HepG2 (cell line): ENCODE data around the gene MTA3. TPM values are rescaled to one million over a fixed set of nuclear protein-coding genes. Genes with fewer than 3 reads are reported as not detected.

Experiments
- HINFP ChIP-seq: sonication (generic); formaldehyde crosslinking; IDR thresholded peaks from 2 replicates; pipeline ENCODE4 v1.4.0; 2020; ENCODE audit warnings: low read depth, mild to moderate bottlenecking, missing genetic modification reagents
- HNF4G ChIP-seq, 2 experiments: sonication (generic) in 1 of 2; formaldehyde crosslinking in 1 of 2; IDR thresholded peaks; 2 replicates each; pipeline versions ENCODE4 v1.4.0 to v1.6.1; 2011 to 2020; ENCODE audit warnings: borderline replicate concordance in 2 of 2, low read depth in 2 of 2, mild to moderate bottlenecking in 2 of 2, low read length in 1 of 2, missing genetic modification reagents in 1 of 2, moderate library complexity in 1 of 2
- NAIF1 ChIP-seq: sonication (generic); formaldehyde crosslinking; IDR thresholded peaks from 2 replicates; pipeline ENCODE4 v1.5.0; 2020; ENCODE audit warnings: mild to moderate bottlenecking, missing genetic modification reagents, borderline replicate concordance
- NR2C2 ChIP-seq: sonication (generic); formaldehyde crosslinking; IDR thresholded peaks from 2 replicates; pipeline ENCODE4 v1.4.0; 2020; ENCODE audit warnings: missing genetic modification reagents, mild to moderate bottlenecking, moderate library complexity, borderline replicate concordance
- PLRG1 ChIP-seq: fragments of 450-650 bp; conservative IDR thresholded peaks from 2 replicates; pipeline ENCODE4 v1.6.1; 2016
- SOX6 ChIP-seq, 2 experiments: fragments of 450-650 bp in 1 of 2; sonication (generic) in 1 of 2; formaldehyde crosslinking in 1 of 2; IDR thresholded peaks; 2 replicates each; pipeline versions ENCODE4 v1.4.0 to v1.6.1; 2017 to 2020; ENCODE audit warnings: antibody characterized with exemption in 1 of 2, mild to moderate bottlenecking in 1 of 2, missing genetic modification reagents in 1 of 2
- U2AF1 ChIP-seq: fragments of 200-400 bp; formaldehyde crosslinking; optimal IDR thresholded peaks from 2 replicates; pipeline ENCODE3; 2017; ENCODE audit warnings: mild to moderate bottlenecking, low read depth, low read length
- ZNF280D ChIP-seq: sonication (generic); formaldehyde crosslinking; IDR thresholded peaks from 2 replicates; pipeline ENCODE4 v1.5.1; 2020; ENCODE audit warnings: mild to moderate bottlenecking, missing genetic modification reagents
- ZNF775 ChIP-seq: sonication (generic); formaldehyde crosslinking; IDR thresholded peaks from 2 replicates; pipeline ENCODE4 v1.4.0; 2020; ENCODE audit warnings: missing genetic modification reagents, mild to moderate bottlenecking, moderate library complexity, borderline replicate concordance
- ZNF800 ChIP-seq: sonication (generic); formaldehyde crosslinking; IDR thresholded peaks from 2 replicates; pipeline ENCODE4 v1.4.0; 2020; ENCODE audit warnings: missing genetic modification reagents
- polyA plus RNA-seq, 8 experiments: library from polyadenylated mRNA; depleted of rRNA in 3 of 8; stranded (reverse) in 7 of 8; unstranded in 1 of 8; fragments of >200 nt; fragmentation: Illumina TruSeq in 4 of 8; extraction: Trizol in 4 of 8; gene quantifications; 2 replicates each; pipeline versions ENCODE4 v1.2.1 to v1.2.3, GENCODE V29; 2011 to 2016; ENCODE audit warnings: low read depth in 4 of 8, missing spikeins in 1 of 8, mixed read lengths in 1 of 8; ENCODE audit not compliant: insufficient read depth in 1 of 8
- total RNA-seq, 5 experiments: library from RNA; depleted of rRNA; stranded (reverse); fragments of >200 nt; fragmentation: Illumina TruSeq; extraction: Trizol; gene quantifications; 2 replicates each; pipeline ENCODE4 v1.2.3, GENCODE V29; 2016; ENCODE audit warnings: low read depth in 1 of 5
- TF ChIP-seq, protein P1 (sequence below): IDR thresholded peaks from 2 replicates; pipeline ENCODE4 v1.6.1; 2016; ENCODE audit warnings: low read depth, missing genetic modification reagents, missing compliant biosample characterization
- TF ChIP-seq, protein P2 (sequence below): sonication (generic); formaldehyde crosslinking; conservative IDR thresholded peaks from 2 replicates; pipeline ENCODE4 v1.4.0; 2020; ENCODE audit warnings: missing genetic modification reagents

Gene MTA3
- total and polyA plus RNA-seq, 2 of the 13 experiments (the other 11 are each of a cell fraction or from before 2014, with no cell fraction given): 48.8 to 77.8 TPM

- TF ChIP-seq, protein P1, sequence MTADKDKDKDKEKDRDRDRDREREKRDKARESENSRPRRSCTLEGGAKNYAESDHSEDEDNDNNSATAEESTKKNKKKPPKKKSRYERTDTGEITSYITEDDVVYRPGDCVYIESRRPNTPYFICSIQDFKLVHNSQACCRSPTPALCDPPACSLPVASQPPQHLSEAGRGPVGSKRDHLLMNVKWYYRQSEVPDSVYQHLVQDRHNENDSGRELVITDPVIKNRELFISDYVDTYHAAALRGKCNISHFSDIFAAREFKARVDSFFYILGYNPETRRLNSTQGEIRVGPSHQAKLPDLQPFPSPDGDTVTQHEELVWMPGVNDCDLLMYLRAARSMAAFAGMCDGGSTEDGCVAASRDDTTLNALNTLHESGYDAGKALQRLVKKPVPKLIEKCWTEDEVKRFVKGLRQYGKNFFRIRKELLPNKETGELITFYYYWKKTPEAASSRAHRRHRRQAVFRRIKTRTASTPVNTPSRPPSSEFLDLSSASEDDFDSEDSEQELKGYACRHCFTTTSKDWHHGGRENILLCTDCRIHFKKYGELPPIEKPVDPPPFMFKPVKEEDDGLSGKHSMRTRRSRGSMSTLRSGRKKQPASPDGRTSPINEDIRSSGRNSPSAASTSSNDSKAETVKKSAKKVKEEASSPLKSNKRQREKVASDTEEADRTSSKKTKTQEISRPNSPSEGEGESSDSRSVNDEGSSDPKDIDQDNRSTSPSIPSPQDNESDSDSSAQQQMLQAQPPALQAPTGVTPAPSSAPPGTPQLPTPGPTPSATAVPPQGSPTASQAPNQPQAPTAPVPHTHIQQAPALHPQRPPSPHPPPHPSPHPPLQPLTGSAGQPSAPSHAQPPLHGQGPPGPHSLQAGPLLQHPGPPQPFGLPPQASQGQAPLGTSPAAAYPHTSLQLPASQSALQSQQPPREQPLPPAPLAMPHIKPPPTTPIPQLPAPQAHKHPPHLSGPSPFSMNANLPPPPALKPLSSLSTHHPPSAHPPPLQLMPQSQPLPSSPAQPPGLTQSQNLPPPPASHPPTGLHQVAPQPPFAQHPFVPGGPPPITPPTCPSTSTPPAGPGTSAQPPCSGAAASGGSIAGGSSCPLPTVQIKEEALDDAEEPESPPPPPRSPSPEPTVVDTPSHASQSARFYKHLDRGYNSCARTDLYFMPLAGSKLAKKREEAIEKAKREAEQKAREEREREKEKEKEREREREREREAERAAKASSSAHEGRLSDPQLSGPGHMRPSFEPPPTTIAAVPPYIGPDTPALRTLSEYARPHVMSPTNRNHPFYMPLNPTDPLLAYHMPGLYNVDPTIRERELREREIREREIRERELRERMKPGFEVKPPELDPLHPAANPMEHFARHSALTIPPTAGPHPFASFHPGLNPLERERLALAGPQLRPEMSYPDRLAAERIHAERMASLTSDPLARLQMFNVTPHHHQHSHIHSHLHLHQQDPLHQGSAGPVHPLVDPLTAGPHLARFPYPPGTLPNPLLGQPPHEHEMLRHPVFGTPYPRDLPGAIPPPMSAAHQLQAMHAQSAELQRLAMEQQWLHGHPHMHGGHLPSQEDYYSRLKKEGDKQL (CRISPR knock-in tag): no peak
- TF ChIP-seq ZNF280D (CRISPR knock-in tag) (no peak), PLRG1 (no peak), HINFP (CRISPR knock-in tag) (no peak), ZNF800 (CRISPR knock-in tag) (no peak), U2AF1 (no peak), NAIF1 (CRISPR knock-in tag) (no peak), NR2C2 (CRISPR knock-in tag) (no peak), SOX6 (IDR thresholded peaks at IDR 0.05) (no peak), SOX6 (CRISPR knock-in tag; IDR thresholded peaks at IDR 0.05) (peak; percentile 39; the same call in 1 of the 2 replicates), ZNF775 (no peak), HNF4G (IDR thresholded peaks at IDR 0.05; ENCODE audit: borderline replicate concordance, low read depth, low read length) (no peak), HNF4G (CRISPR knock-in tag; IDR thresholded peaks at IDR 0.05; ENCODE audit: borderline replicate concordance, low read depth) (no peak)
- TF ChIP-seq, protein P2, sequence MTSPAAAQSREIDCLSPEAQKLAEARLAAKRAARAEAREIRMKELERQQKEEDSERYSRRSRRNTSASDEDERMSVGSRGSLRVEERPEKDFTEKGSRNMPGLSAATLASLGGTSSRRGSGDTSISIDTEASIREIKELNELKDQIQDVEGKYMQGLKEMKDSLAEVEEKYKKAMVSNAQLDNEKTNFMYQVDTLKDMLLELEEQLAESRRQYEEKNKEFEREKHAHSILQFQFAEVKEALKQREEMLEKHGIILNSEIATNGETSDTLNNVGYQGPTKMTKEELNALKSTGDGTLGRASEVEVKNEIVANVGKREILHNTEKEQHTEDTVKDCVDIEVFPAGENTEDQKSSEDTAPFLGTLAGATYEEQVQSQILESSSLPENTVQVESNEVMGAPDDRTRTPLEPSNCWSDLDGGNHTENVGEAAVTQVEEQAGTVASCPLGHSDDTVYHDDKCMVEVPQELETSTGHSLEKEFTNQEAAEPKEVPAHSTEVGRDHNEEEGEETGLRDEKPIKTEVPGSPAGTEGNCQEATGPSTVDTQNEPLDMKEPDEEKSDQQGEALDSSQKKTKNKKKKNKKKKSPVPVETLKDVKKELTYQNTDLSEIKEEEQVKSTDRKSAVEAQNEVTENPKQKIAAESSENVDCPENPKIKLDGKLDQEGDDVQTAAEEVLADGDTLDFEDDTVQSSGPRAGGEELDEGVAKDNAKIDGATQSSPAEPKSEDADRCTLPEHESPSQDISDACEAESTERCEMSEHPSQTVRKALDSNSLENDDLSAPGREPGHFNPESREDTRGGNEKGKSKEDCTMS: peak; percentile 84; the same call in 1 of the 2 replicates
Measured at GRCh38 chr2:42663106-42663780, 94.8 kb downstream of the MTA3 start (continued).
